Epithelial cell of esophagus (primary cell): ENCODE data around the gene SENP7.

Experiments
- DNase-seq: peaks from one replicate; pipeline ENCODE4 v3.0.0; 2010; ENCODE audit warnings: low read depth
- H3K4me3 ChIP-seq: 2 replicates; pipeline ENCODE4 v1.5.1; 2011; ENCODE audit warnings: mild to moderate bottlenecking, low read length, control low read depth
- CTCF ChIP-seq: IDR thresholded peaks from 2 replicates; pipeline ENCODE4 v1.5.1; 2011; ENCODE audit warnings: low read depth, mild to moderate bottlenecking, low read length, control low read depth, inconsistent platforms; ENCODE audit not compliant: insufficient read depth; ENCODE audit errors: missing control alignments

SENP7 gene

GRCh38 chr3:101433652-101434051 lies 79.4 kb downstream of the SENP7 start:
- no peak for TF ChIP-seq CTCF
- no peak overlapping the region for H3K4me3 ChIP-seq
- DNase-seq = no peak

GRCh38 chr3:101423984-101424888 lies 88.8 kb downstream of the SENP7 start:
- no peak for TF ChIP-seq CTCF
- DNase-seq = no peak
- no peak overlapping the region for H3K4me3 ChIP-seq

DNA sequence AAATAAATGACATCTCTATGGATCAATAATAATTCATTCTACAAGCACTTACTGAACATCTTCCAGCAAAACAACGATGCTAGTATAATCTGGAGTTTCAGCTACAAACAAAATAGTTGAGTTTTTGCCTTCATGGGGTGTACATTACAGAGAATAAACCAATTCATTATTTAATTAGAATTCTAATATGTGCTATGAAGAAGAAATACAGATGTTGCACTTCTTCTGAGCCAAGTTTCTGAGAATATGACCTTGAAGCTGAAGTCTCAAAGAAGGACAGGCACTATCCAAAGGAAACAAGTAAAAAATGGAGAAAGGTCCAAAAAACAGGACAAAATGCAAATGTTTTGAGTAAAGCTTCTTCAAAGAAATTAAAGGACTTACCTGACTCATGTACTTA lies 94.2 kb downstream of the SENP7 start:
- DNase-seq = no peak
- H3K4me3 ChIP-seq = no peak overlapping the region
- TF ChIP-seq CTCF = no peak

GRCh38 chr3:101414121-101414520 lies 98.9 kb downstream of the SENP7 start:
- TF ChIP-seq CTCF = no peak
- no peak overlapping the region for H3K4me3 ChIP-seq
- DNase-seq = no peak

DNA sequence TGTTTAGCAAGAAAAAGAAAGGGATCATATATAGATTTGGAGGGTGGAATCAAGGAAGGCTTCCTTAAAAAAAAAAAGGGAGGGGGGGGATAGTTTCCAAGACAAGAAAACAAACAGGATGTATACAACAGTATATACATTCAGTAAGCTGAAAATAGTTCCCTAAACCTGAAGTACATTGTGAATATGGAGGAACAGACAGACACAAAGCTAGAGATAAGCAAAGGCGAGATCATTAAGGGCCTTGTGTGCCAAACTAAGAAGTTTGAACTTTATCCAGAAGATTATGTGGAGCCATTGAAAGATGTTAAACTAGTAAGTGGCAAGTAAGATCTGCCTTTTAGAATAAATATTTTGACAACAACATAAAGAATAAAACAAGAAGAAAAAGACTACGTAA lies 99.4 kb downstream of the SENP7 start:
- DNase-seq = no peak
- no peak for TF ChIP-seq CTCF

DNA sequence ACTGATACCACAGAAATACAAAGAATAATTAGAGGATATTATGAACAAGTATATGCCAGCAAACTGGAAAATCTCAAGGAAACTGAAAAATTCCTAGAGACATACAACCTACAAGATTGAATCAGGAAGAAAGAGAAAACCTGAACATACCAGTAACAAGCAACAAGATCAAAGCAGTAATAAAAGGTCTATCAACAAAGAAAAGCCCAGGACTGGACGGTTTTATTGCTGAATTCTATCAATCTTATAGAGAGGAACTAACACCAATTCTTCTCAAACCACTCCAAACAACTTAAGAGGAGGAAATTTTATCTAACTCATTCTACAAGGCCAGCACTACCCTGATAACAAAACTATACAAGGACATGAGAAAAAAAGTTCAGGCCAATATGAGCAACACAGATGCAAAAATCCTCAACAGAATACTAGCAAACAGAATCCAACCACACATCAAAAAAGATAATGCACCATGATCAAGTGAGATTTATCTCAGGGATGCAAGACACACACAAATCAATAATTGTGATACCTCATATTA lies 121.5 kb downstream of the SENP7 start:
- no peak for TF ChIP-seq CTCF
- no peak overlapping the region for H3K4me3 ChIP-seq
- DNase-seq = no peak

More for the DNA sequence above, 99.4 kb downstream of the SENP7 start:
- H3K4me3 ChIP-seq = no peak overlapping the region

DNA sequence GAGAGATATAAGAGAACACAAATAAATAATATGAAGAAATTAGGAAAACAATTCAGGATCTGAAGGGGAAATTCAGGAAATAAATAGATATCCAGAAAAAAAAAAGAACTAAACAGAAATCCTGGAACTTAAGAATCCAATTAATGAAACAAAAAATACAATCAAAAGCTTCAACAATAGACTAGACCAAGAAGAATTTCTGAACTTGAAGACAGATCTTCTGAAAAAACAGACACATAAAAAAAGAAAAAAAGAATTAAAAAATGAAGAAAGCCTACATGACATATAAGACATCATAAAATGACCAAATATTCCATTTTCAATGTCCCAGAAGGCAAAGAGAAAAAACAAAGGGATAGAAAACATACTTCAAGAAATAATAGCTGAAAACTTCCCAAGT lies 124.3 kb downstream of the SENP7 start:
- H3K4me3 ChIP-seq = no peak overlapping the region
- DNase-seq = no peak
- TF ChIP-seq CTCF = no peak
